ENCODE measurements around the gene TMEM89. TPM values are rescaled to one million over a fixed set of nuclear protein-coding genes. Genes with fewer than 3 reads are reported as not detected.

Gene TMEM89
- total and polyA plus RNA-seq, 2 of the 13 experiments (the other 11 are each of a cell fraction or from before 2014, with no cell fraction given), result 0.31 to 0.59 TPM

- TF ChIP-seq KIAA2018 (CRISPR knock-in tag; IDR thresholded peaks at IDR 0.05; ENCODE audit: borderline replicate concordance), result no peak
- TF ChIP-seq DMAP1 (CRISPR knock-in tag; IDR thresholded peaks at IDR 0.05), result peak; percentile 55; the same call in 1 of the 2 replicates
- TF ChIP-seq ZNF839 (CRISPR knock-in tag; IDR thresholded peaks at IDR 0.05; ENCODE audit: borderline replicate concordance), result no peak
- TF ChIP-seq HDAC2 (CRISPR knock-in tag; IDR thresholded peaks at IDR 0.05), result no peak; the same call in 1 of the 2 replicates
- no peak; the same call in 1 of the 2 replicates for TF ChIP-seq GATAD2A (CRISPR knock-in tag; IDR thresholded peaks at IDR 0.05)
- TF ChIP-seq ZNF562 (CRISPR knock-in tag; IDR thresholded peaks at IDR 0.05; ENCODE audit: borderline replicate concordance), result no peak
- no peak; the same call in 1 of the 2 replicates for TF ChIP-seq MLXIP (CRISPR knock-in tag; IDR thresholded peaks at IDR 0.05; ENCODE audit: borderline replicate concordance)
- TF ChIP-seq ONECUT2 (CRISPR knock-in tag; IDR thresholded peaks at IDR 0.05), result no peak
- no peak for TF ChIP-seq NONO (IDR thresholded peaks at IDR 0.05)
- TF ChIP-seq NONO (CRISPR knock-in tag; conservative IDR thresholded peaks at IDR 0.05), result peak; percentile 93
- peak; percentile 59; the same call in 1 of the 2 replicates for TF ChIP-seq ZNF792 (CRISPR knock-in tag; IDR thresholded peaks at IDR 0.05)
- no peak for TF ChIP-seq SYNCRIP (IDR thresholded peaks at IDR 0.05; ENCODE audit: insufficient read depth, low read depth, low read length)
- no peak for TF ChIP-seq ZXDC (CRISPR knock-in tag; IDR thresholded peaks at IDR 0.05)
- no peak for TF ChIP-seq BRD4 (CRISPR knock-in tag; IDR thresholded peaks at IDR 0.05)
- no peak for TF ChIP-seq HNF4G (IDR thresholded peaks at IDR 0.05; ENCODE audit: borderline replicate concordance, low read depth, low read length)
- peak; percentile 18; the same call in 1 of the 2 replicates for TF ChIP-seq HNF4G (CRISPR knock-in tag; IDR thresholded peaks at IDR 0.05; ENCODE audit: borderline replicate concordance, low read depth)
These were observed 13.9 kb upstream of the TMEM89 start, which contains the start of gene SLC26A6 (continued) for GRCh38 chr3:48635222-48636021.
